M059J (cell line): Measurements from ENCODE around the gene SRC. TPM values are rescaled to one million over a fixed set of nuclear protein-coding genes. Genes with fewer than 3 reads are reported as not detected.

Source experiments
- DNase-seq: peaks from one replicate; pipeline ENCODE4 v3.0.0-alpha.2; 2012; ENCODE audit warnings: low read depth
- total RNA-seq: library from RNA; depleted of rRNA; stranded (reverse); fragments of >200 nt; shearing (Covaris generic); gene quantifications from 2 replicates; pipeline ENCODE4 v1.2.3, GENCODE V29; 2014

Gene SRC
- total RNA-seq, 1 experiment from 2014 or later = 24.3 TPM

- peak; percentile 56 for DNase-seq
These were observed 3.9 kb downstream of the SRC start for GRCh38 chr20:37349517-37350491.

- DNase-seq = no peak
These were observed 5.0 kb downstream of the SRC start for GRCh38 chr20:37350649-37351574.

- DNase-seq = peak; percentile 66
These were observed 6.0 kb downstream of the SRC start for GRCh38 chr20:37351689-37352607.

- no peak for DNase-seq
These were observed 6.7 kb downstream of the SRC start for GRCh38 chr20:37352608-37352980.

- no peak for DNase-seq
These were observed 7.4 kb downstream of the SRC start for GRCh38 chr20:37353285-37353849.

GRCh38 chr20:37354210-37355195, 8.6 kb downstream of the SRC start:
- no peak for DNase-seq

- DNase-seq = no peak
These were observed 9.6 kb downstream of the SRC start for GRCh38 chr20:37355252-37356180.

GRCh38 chr20:37356387-37356786, 10.4 kb downstream of the SRC start:
- DNase-seq = peak; percentile 91

- DNase-seq = no peak
These were observed 11.0 kb downstream of the SRC start for GRCh38 chr20:37356961-37357371.

- no peak for DNase-seq
These were observed 11.8 kb downstream of the SRC start for GRCh38 chr20:37357481-37358365.

GRCh38 chr20:37358366-37359150, 12.6 kb downstream of the SRC start:
- no peak for DNase-seq

GRCh38 chr20:37359331-37359730, 13.4 kb downstream of the SRC start:
- DNase-seq = no peak

GRCh38 chr20:37359836-37360235, 13.9 kb downstream of the SRC start:
- DNase-seq = no peak

GRCh38 chr20:37360391-37361115, 14.6 kb downstream of the SRC start:
- no peak for DNase-seq

GRCh38 chr20:37361336-37361735, 15.4 kb downstream of the SRC start:
- no peak for DNase-seq

GRCh38 chr20:37362231-37362792, 16.4 kb downstream of the SRC start:
- DNase-seq = no peak
